ENCODE results near the gene KAZN. TPM values are rescaled to one million over a fixed set of nuclear protein-coding genes. Genes with fewer than 3 reads are reported as not detected.

KAZN gene
- total RNA-seq, 2 donors from 2014 or later, result 0.31 to 1.4 TPM

DNA sequence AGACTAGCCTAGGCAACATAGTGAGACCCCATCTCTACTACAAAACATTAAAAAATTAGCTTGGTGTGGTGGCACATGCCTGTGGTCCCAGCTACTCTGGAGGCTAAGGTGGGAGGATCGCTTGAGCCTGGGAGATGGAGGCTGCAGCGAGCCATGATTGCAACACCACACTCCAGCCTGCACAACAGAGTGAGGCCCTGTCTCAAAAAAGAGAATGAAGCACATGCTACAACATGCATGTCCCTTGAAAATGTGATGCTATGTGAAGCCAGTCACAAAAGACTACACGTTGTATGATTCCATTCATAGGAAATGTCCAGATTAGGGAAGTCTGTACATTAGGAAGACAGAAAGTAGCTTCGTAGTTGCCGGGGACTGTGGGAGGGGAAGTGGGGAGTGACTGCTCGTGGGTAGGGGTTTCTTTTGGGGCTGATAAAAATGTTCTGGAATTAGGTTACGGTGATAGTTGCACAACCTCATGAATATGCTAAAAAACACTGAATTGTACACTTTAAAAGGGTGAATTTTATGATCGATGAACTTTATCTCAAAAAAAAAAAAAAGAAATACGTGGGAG, 202.1 kb downstream of the KAZN start:
- H3K27me3 Mint-ChIP-seq, result peaks cover 2 to 9% of the 10 kb centered on the region in 2 donors
- H3K9me3 Mint-ChIP-seq, result no peaks in the 10 kb centered on the region

DNA sequence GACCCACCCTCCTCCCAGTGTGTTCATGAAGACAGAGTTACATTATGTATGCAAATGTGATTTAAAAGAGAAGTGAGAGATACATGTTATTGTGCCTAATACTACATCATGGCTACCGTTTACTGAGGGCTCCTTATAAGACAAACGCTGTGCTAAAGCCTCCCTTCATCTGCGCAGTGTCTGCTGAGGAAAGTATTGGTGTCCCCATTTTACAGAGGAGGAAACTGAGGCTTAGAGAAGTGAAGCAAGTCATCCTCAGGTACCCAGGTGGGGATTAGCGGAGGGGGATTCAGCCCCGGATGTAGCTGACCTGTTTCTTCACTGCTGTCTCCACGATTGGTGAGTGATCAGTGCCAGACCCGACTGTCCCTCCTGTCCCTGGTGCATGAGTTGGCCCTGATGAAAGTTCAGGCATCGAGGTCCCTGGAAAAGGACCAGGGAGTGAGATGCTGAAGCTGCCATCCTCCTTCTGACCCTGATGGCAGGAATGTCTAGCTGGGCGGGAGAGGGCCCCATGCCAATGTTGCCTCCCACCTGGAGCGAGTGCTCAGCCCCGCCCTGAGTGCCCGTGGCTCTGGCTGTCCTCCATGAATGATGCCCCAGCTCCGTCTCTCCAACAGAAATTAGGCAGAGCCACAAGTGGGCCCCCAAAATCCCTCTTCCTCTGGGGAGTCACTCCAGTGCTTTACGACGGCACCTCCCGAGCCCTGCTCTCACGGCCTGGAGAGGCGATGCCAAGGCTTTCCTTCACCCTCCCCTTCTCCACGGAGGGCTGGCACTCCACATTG, 204.7 kb downstream of the KAZN start:
- ATAC-seq, result peak in 1 of 2 donors; percentile 20
- Mint-ChIP-seq H3K4me3 (no peak overlapping the region), H3K27ac (no peak overlapping the region), H3K9me3 (no peaks in the 10 kb centered on the region), H3K36me3 (peaks cover 5% of the 10 kb centered on the region), H3K4me1 (ENCODE audit: low read depth in 2 of 2) (no peaks in the 10 kb centered on the region), H3K27me3 (peaks cover 2 to 9% of the 10 kb centered on the region in 2 donors)
- no peak for DNase-seq (ENCODE audit: low spot score)

More for the DNA sequence above, 202.1 kb downstream of the KAZN start:
- Mint-ChIP-seq H3K36me3 (no peaks in the 10 kb centered on the region), H3K4me1 (ENCODE audit: low read depth in 2 of 2) (peaks cover 0 to 5% of the 10 kb centered on the region in 2 donors), H3K27ac (no peak overlapping the region), H3K4me3 (no peak overlapping the region)
- DNase-seq (ENCODE audit: low spot score) (no peak), ATAC-seq (no peak)

DNA sequence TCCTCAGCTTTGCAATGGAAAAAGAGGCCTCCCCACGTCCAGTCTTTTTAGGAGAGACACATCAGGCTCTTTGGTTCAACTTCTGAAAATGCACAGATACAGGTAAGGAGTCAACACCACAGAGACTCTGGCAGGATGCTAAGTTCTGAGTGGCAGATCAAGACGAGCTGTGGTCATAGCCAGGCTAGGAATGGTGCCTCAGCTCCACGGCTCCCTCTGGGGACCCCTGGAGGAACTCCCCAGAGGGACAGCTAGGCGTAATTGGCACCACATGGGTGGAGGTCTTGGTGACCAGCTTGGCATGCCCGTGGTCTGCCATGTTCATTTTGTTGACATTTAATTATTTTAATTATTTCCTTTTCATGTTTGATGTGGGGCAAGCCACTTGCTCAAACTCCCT, 206.1 kb downstream of the KAZN start:
- H3K4me3 Mint-ChIP-seq, result no peak overlapping the region
- no peaks in the 10 kb centered on the region for H3K9me3 Mint-ChIP-seq
- ATAC-seq, result no peak
- peaks cover 2 to 7% of the 10 kb centered on the region in 2 donors for H3K27me3 Mint-ChIP-seq
- H3K4me1 Mint-ChIP-seq (ENCODE audit: low read depth in 2 of 2), result peaks cover 0 to 5% of the 10 kb centered on the region in 2 donors
- H3K27ac Mint-ChIP-seq, result no peak overlapping the region
- no peak for DNase-seq (ENCODE audit: low spot score)
- H3K36me3 Mint-ChIP-seq, result peaks cover 5% of the 10 kb centered on the region

DNA sequence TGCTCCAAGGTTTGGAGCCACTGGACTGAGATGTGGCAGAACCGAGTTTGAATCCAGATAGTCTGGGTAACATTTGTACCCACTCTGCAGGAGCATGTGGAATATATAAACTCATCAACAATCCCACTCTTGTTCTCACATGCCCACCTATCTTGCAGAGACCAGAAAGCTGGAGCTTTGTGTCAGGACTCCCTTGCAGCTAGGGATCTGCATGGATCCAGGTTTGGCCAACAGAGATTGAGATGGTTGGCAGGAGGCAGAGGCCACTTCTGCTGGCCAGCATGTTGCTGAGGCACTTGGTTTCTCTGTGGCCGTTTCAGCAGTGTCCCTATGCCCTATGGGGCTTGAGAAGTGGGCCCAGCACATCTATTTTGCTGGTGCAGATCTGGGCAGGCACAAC, 208.3 kb downstream of the KAZN start:
- Mint-ChIP-seq H3K36me3 (peaks cover 5% of the 10 kb centered on the region), H3K27ac (no peak overlapping the region), H3K4me1 (ENCODE audit: low read depth in 2 of 2) (peaks cover 0 to 5% of the 10 kb centered on the region in 2 donors), H3K9me3 (no peaks in the 10 kb centered on the region), H3K4me3 (no peak overlapping the region), H3K27me3 (peaks cover 0 to 9% of the 10 kb centered on the region in 2 donors)
- ATAC-seq (no peak), DNase-seq (ENCODE audit: low spot score) (no peak)

DNA sequence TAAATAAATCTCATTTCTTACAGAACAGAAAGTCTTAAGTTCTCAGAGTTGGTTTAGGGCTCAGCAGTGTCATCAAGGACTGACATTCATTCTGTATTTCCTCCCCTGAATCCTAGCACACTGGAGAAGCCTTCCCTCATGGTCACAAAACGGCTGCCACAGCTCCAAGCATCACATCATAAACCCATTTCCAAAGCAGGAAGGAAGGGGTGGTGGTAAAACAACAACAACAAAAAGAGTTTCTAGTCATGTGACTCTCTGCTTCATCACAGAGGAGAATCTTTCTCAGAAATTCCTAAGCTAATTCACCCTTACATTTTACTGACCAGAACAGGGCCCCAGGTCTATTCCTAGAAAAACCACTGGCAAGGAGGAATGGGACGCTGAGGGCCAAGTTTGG, 210.3 kb downstream of the KAZN start:
- ATAC-seq (no peak), DNase-seq (ENCODE audit: low spot score) (no peak)
- peaks cover 5% of the 10 kb centered on the region for H3K36me3 Mint-ChIP-seq
- H3K27me3 Mint-ChIP-seq, result peaks cover 0 to 9% of the 10 kb centered on the region in 2 donors
- H3K4me3 Mint-ChIP-seq, result no peak overlapping the region
- peaks cover 0 to 5% of the 10 kb centered on the region in 2 donors for H3K4me1 Mint-ChIP-seq (ENCODE audit: low read depth in 2 of 2)
- H3K9me3 Mint-ChIP-seq, result no peaks in the 10 kb centered on the region
- no peak overlapping the region for H3K27ac Mint-ChIP-seq

DNA sequence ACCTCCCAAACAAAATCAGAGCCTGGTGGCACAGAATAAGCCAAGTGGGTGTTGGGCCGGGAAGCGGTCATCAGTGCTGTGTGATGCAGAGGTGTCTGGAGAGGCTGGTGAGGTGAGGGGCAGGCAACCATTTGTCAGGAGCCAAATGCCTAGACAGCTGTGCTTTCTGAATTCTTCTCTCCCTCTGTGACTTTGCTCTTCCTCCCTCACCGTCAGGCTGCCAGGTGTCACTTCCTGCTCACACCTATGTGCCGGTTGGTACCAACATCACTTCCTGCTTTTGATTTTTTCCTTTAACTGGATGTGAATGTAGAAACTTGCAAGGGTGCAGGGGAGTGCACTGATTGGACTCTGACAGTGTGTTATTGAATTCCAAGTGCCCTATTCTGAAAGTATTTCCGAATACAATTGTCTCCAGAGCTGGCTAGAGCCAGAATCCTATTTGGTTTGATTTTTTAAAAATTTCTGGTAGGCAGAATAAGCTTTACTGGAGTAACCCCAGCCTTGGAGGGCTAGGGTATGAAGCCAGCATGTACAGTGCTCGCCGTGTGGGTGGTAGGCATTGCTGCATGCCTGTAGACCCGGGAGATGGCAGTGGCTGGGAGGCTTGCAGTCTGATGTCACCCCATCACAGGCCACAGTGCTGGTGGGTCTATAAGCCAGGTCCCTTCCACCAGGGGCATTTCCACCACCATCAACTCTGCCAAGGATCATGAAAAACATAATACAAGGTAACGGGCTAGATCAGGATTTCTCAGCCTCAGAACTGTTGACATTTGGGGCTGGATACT, 210.9 kb downstream of the KAZN start:
- Mint-ChIP-seq H3K27ac (no peak overlapping the region), H3K4me1 (ENCODE audit: low read depth in 2 of 2) (peaks cover 0 to 5% of the 10 kb centered on the region in 2 donors), H3K9me3 (no peaks in the 10 kb centered on the region), H3K4me3 (no peak overlapping the region), H3K27me3 (peaks cover 0 to 9% of the 10 kb centered on the region in 2 donors), H3K36me3 (peaks cover 5% of the 10 kb centered on the region)
- DNase-seq (ENCODE audit: low spot score) (no peak), ATAC-seq (peak in 1 of 2 donors; percentile 16)

DNA sequence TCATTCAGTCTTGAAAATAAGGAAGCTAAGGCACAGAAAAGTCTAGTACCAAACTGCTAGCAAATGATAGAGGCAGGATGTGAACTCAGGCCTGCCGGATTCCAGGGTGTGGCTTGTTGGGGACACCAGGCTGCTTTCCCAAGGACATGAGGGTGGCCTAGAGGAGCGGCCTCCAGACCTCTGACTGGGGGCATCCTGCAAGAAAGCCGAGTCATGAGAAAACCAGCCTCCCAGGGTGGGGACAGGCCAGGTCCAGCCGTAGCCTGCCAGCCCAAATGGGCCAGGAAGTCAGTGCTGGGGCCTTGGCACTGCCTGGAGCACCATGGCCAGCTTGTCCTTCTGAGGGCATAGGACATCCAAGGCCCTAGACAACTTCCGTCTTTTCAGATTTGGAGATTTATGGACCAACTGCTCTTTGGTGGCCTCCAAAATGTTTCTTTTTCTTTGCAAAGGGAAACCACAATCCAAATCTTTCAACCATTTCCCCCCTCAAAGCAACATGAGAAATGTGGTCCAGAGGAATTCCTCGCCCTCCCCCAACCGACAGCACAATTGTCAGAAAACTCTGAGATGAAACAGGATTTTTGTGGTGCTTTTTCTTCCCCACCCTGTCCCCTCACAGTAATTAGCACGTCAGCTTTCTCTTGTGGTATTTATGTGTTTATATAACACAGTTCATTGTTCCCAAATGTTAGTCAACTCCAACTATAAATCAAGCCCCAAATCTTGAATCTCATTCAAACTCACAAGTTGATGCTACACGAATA, 212.3 kb downstream of the KAZN start:
- Mint-ChIP-seq H3K4me3 (no peak overlapping the region), H3K36me3 (peaks cover 5% of the 10 kb centered on the region), H3K27me3 (peaks cover 0 to 9% of the 10 kb centered on the region in 2 donors), H3K27ac (no peak overlapping the region), H3K9me3 (no peaks in the 10 kb centered on the region), H3K4me1 (ENCODE audit: low read depth in 2 of 2) (peaks cover 0 to 5% of the 10 kb centered on the region in 2 donors)
- ATAC-seq (peak in 1 of 2 donors; percentile 4), DNase-seq (ENCODE audit: low spot score) (no peak)

DNA sequence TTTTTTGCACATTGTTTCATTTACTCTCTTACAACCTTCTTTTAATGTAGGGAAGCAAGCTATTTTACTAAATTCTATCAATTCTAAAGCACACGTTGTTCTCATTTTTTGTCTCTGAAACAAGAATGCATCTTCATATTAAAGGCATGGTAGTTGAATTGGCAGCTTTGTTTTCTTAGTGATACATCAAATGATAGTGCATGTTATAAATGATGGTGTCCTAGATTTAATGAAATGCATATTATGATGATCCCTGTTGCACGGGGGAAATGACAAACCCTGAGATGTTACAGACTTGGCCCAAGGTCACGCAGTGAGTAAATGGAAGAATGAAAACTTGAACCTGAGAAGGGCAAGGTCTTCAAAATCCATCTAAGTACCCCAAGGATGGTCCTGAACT, 213.1 kb downstream of the KAZN start:
- Mint-ChIP-seq H3K4me3 (no peak overlapping the region), H3K27me3 (peaks cover 0 to 9% of the 10 kb centered on the region in 2 donors), H3K4me1 (ENCODE audit: low read depth in 2 of 2) (peaks cover 0 to 5% of the 10 kb centered on the region in 2 donors), H3K36me3 (peaks cover 5% of the 10 kb centered on the region), H3K27ac (no peak overlapping the region), H3K9me3 (no peaks in the 10 kb centered on the region)
- DNase-seq (ENCODE audit: low spot score), result no peak
- no peak for ATAC-seq

DNA sequence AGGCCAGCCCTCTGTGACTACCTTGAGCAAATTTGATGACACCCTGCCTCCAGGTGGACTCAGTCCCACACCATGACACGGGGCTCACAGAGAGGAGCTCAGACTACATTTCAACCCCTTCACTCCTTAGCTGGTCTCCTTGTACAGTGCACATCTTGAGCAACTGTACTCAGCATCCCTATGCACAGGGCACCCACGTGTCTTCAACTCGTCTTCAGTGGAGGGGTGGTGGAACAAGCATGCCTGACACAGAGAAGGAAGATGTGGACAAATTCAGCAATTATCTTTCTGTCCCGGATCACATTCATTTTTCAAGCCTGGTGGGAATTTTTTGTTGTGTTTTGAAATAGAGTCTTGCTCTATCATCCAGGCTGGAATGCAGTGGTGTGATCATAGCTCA, 213.7 kb downstream of the KAZN start:
- peaks cover 2 to 9% of the 10 kb centered on the region in 2 donors for H3K27me3 Mint-ChIP-seq
- no peaks in the 10 kb centered on the region for H3K9me3 Mint-ChIP-seq
- peaks cover 0 to 5% of the 10 kb centered on the region in 2 donors for H3K4me1 Mint-ChIP-seq (ENCODE audit: low read depth in 2 of 2)
- no peak for DNase-seq (ENCODE audit: low spot score)
- H3K27ac Mint-ChIP-seq, result no peak overlapping the region
- no peak overlapping the region for H3K4me3 Mint-ChIP-seq
- no peak for ATAC-seq
- H3K36me3 Mint-ChIP-seq, result peaks cover 5% of the 10 kb centered on the region

DNA sequence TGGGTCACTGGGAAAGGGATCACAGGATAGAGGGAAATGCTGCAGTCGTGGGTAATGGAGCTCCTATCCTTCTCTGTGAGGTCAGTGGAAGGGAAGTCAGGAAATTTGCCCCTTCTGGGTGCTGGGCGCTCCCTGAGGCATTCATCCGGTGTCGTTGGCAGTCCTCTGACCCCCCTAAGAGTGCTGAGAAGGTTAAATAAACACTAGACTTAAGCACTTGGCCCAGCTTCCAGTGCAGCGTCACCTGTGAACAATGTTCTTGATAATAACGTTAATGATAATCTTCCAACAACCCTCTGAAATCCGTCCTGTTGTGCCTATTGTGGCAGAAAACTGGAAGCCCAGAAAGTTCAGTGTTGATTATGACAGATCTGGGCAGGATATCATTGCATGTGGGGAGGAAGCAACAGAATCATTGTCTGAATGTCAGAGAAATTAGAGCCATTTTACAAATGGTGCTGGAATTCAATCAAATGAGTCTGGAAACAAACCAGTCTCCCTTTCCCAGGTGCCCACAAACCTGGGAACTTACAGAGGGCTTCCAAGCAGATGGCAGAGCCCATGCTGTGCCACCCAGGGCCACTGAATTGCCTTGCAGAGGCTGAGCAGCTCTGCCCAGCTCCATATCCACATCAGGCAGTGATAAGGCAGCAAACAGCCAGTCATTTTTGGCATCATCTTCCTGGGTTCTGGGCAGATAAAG, 216.8 kb downstream of the KAZN start:
- Mint-ChIP-seq H3K27ac (no peak overlapping the region), H3K4me1 (ENCODE audit: low read depth in 2 of 2) (no peaks in the 10 kb centered on the region), H3K36me3 (no peaks in the 10 kb centered on the region), H3K27me3 (peaks cover 8 to 21% of the 10 kb centered on the region in 2 donors), H3K4me3 (no peak overlapping the region), H3K9me3 (no peaks in the 10 kb centered on the region)
- no peak for ATAC-seq
- no peak for DNase-seq (ENCODE audit: low spot score)

DNA sequence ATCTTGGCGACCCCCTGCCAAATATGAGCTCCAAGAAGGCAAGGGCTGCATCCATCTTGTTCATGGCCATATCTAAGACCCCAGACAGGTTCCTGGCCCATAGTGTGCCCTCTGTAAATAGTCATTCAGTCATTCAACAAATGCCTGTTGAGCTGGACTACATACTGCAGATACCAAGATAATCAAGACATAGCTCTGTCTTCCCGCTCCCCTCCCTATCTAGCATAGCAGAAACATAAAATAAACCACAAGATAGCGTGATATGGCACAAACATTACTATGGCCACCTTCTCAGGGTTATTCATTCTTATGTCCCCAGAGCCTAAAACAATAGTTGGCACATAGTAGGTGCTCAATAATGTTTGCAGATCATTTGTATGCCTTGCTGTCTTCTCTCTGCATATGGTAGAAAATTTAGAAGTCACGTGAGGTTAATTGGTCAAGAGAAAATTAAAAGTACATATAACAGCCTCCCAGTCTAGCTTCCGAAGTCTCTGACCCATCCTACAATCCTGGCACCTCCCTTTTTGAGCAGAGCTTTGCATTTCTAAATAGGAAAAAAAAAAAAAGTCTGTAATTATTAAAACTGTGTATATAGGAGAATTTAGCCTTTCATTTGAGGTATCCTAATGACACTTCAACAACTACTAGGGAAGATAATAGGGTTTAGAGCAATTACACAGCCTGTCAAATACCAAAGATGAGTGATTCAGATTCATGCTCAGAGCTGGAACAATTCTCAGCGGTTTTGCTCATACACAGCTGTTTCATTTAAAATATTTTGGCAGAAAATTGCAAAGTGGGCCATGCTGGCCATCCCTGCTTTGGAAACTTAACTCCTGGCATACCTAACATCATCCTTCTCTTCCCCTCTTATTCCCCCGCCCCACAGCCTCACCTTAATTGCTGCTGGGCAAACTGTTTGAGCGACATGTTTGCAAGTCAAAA, 219.0 kb downstream of the KAZN start:
- ATAC-seq (no peak), DNase-seq (ENCODE audit: low spot score) (no peak)
- Mint-ChIP-seq H3K36me3 (no peaks in the 10 kb centered on the region), H3K9me3 (no peaks in the 10 kb centered on the region), H3K4me1 (ENCODE audit: low read depth in 2 of 2) (no peaks in the 10 kb centered on the region), H3K4me3 (no peak overlapping the region), H3K27me3 (peaks cover 18 to 20% of the 10 kb centered on the region in 2 donors), H3K27ac (no peak overlapping the region)
